Prostate gland (tissue), 2 donors: ENCODE results near the gene SDHC.

Source experiments
- CTCF ChIP-seq, 4 experiments: fragments of 200-600 bp in 2 of 4; fragments of 450-650 bp in 2 of 4; sonication (generic) in 2 of 4; IDR thresholded peaks; 1 replicate in 3 of 4; 2 replicates in 1 of 4; pipeline ENCODE4 v1.5.1; 2016 to 2019; ENCODE audit warnings: antibody characterized with exemption in 4 of 4, mild to moderate bottlenecking in 2 of 4, moderate library complexity in 2 of 4
- POLR2AphosphoS5 ChIP-seq: sonication (generic); formaldehyde crosslinking; IDR thresholded peaks from one replicate; pipeline ENCODE4 v1.6.1; 2017; ENCODE audit warnings: antibody characterized with exemption

- no peak for TF ChIP-seq POLR2AphosphoS5
- no peak for TF ChIP-seq CTCF (IDR thresholded peaks at IDR 0.05)
Measured at GRCh38 chr1:161266202-161266601, 48.0 kb upstream of the SDHC start.
